PC-3 (cell line): ENCODE results near the gene OSBPL2. TPM values are rescaled to one million over a fixed set of nuclear protein-coding genes. Genes with fewer than 3 reads are reported as not detected.

ENCODE experiments used
- ATAC-seq: fragments of 200-7000 bp; cut with Tn5 transposase; 2 replicates; pipeline ENCODE4 v1.9.1; 2020; ENCODE audit warnings: mild to moderate bottlenecking, moderate library complexity
- BruUV-seq: library from RNA; stranded (reverse); fragments of 400-500 nt; replicated peaks from 2 replicates; lab custom pipeline; 2021; lab: Mats Ljungman, UMichigan
- CTCF ChIA-PET: fragments of 300-600 bp; sonication (Branson Sonifier 250); formaldehyde crosslinking; loops from one replicate; lab custom pipeline; 2022; ENCODE audit warnings: antibody characterized with exemption; lab: Charles Lee
- POLR2A ChIA-PET: fragments of 300-600 bp; sonication (Branson Sonifier 250); formaldehyde crosslinking; loops from one replicate; lab custom pipeline; 2022; ENCODE audit warnings: antibody characterized with exemption; ENCODE audit not compliant: unreplicated experiment; lab: Charles Lee
- DNase-seq: peaks from one replicate; pipeline ENCODE4 v3.0.0-alpha.2; 2015
- H2AFZ ChIP-seq: fragments of 300-600 bp; sonication (generic); 2 replicates; pipeline ENCODE4 v1.6.0; 2016; ENCODE audit warnings: antibody characterized with exemption, low read length
- H3F3A ChIP-seq: fragments of 300-600 bp; sonication (generic); one replicate; pipeline ENCODE4 v1.6.0; 2017; ENCODE audit warnings: antibody characterized with exemption, low read length, control low read depth, mild to moderate bottlenecking; ENCODE audit not compliant: unreplicated experiment
- H3K27ac ChIP-seq: fragments of 300-600 bp; sonication (generic); 2 replicates; pipeline ENCODE4 v1.5.1; 2016; ENCODE audit warnings: mild to moderate bottlenecking, low read length
- H3K27me3 ChIP-seq: fragments of 300-600 bp; sonication (generic); 2 replicates; pipeline ENCODE4 v1.6.1; 2016; ENCODE audit warnings: low read length, mixed read lengths
- H3K36me3 ChIP-seq: fragments of 300-600 bp; sonication (generic); 2 replicates; pipeline ENCODE4 v1.6.1; 2016; ENCODE audit warnings: low read depth, mixed run types, low read length, mixed read lengths
- H3K4me1 ChIP-seq: fragments of 300-600 bp; sonication (generic); 2 replicates; pipeline ENCODE4 v1.5.1; 2016; ENCODE audit warnings: low read length; ENCODE audit not compliant: insufficient read depth
- H3K4me2 ChIP-seq: fragments of 300-600 bp; sonication (generic); 2 replicates; pipeline ENCODE4 v1.6.0; 2016; ENCODE audit warnings: low read length
- H3K4me3 ChIP-seq: fragments of 300-600 bp; sonication (generic); 2 replicates; pipeline ENCODE4 v1.5.1; 2016; ENCODE audit warnings: mild to moderate bottlenecking, low read length, mixed read lengths
- H3K79me2 ChIP-seq: fragments of 300-600 bp; sonication (generic); 2 replicates; pipeline ENCODE4 v1.6.1; 2017; ENCODE audit warnings: low read length, mixed read lengths
- H3K9ac ChIP-seq: fragments of 300-600 bp; sonication (generic); 2 replicates; pipeline ENCODE4 v1.6.0; 2016; ENCODE audit warnings: mild to moderate bottlenecking, low read length
- H3K9me2 ChIP-seq: fragments of 300-600 bp; sonication (generic); replicated peaks from 2 replicates; pipeline ENCODE4 v1.6.1; 2016; ENCODE audit warnings: mixed run types, low read length, mixed read lengths
- H3K9me3 ChIP-seq: fragments of 300-600 bp; sonication (generic); 2 replicates; pipeline ENCODE4 v1.6.1; 2016; ENCODE audit warnings: low read length, mixed read lengths
- H4K20me1 ChIP-seq: fragments of 300-600 bp; sonication (generic); 2 replicates; pipeline ENCODE4 v1.6.1; 2016; ENCODE audit warnings: low read length, mixed read lengths
- EZH2 ChIP-seq: fragments of 300-600 bp; sonication (generic); IDR thresholded peaks from one replicate; pipeline ENCODE4 v1.6.1; 2017; ENCODE audit warnings: antibody characterized with exemption, mild to moderate bottlenecking, low read length; ENCODE audit not compliant: unreplicated experiment
- EZH2phosphoT487 ChIP-seq: fragments of 300-600 bp; sonication (generic); IDR thresholded peaks from 2 replicates; pipeline ENCODE4 v1.6.1; 2018; ENCODE audit warnings: mild to moderate bottlenecking, antibody characterized with exemption, low read length, borderline replicate concordance
- intact Hi-C: fragments of 100-400 bp; cut with micrococcal nuclease; formaldehyde crosslinking; loops from 2 replicates; pipeline ENCODE4 v1.9.0; 2023
- total RNA-seq: library from RNA; depleted of rRNA; stranded (reverse); fragments of >200 nt; gene quantifications from 2 replicates; pipeline ENCODE4 v1.2.3, GENCODE V29; 2014
- TF ChIP-seq, protein P1 (sequence below): fragments of 300-600 bp; sonication (generic); conservative IDR thresholded peaks from 2 replicates; pipeline ENCODE4 v1.5.1; 2017; ENCODE audit warnings: antibody characterized with exemption, low read depth, mild to moderate bottlenecking, low read length

OSBPL2 gene
- total RNA-seq, 1 experiment from 2014 or later, result 39.7 TPM

DNA sequence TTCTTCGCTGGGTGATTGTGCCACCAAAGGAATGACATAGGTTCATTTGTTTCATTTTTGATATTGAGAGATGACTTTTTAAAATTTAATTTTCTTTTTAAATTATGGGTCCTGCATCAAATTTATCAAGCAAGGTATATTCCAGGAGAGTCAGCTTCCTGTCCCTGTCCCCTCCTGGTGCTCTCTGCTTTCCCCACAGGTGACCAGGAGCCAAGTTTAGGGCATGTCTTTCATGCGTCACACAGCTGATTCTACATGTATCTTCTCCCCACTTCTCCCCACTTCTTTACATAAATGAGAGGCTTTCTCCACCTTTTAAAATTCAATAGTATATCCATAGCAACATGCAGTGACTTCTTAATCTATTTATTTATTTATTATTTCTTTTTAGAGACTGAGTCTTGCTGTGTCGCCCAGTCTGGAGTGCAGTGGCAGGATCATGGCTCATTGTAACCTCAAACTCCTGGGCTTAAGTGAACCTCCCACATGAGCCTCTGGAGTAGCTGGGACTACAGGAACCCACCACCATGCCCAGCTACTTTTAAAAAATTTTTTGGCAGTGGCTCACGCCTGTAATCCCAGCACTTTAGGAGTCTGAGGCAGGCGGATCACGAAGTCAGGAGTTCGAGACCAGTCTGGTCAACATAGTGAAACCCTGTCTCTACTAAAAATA is 30.0 kb downstream of the OSBPL2 start:
- Histone ChIP-seq H3K9me2 (no peaks in the 10 kb centered on the region), H3K27ac (no peak overlapping the region), H3K4me1 (no peaks in the 10 kb centered on the region), H3K4me2 (no peak overlapping the region), H3K4me3 (no peak overlapping the region), H3K36me3 (peaks cover 42% of the 10 kb centered on the region), H3K9me3 (no peaks in the 10 kb centered on the region), H3F3A (no peaks in the 10 kb centered on the region), H2AFZ (no peak overlapping the region), H3K79me2 (no peaks in the 10 kb centered on the region), H3K27me3 (no peaks in the 10 kb centered on the region), H4K20me1 (no peaks in the 10 kb centered on the region), H3K9ac (no peak overlapping the region)
- BruUV-seq, result no TSS peak
- no peak for ATAC-seq
- ChIA-PET CTCF (no interaction called here), POLR2A (no interaction called here)
- DNase-seq, result no peak
- TF ChIP-seq EZH2 (no peak), EZH2phosphoT487 (no peak)
- TF ChIP-seq, protein P1, sequence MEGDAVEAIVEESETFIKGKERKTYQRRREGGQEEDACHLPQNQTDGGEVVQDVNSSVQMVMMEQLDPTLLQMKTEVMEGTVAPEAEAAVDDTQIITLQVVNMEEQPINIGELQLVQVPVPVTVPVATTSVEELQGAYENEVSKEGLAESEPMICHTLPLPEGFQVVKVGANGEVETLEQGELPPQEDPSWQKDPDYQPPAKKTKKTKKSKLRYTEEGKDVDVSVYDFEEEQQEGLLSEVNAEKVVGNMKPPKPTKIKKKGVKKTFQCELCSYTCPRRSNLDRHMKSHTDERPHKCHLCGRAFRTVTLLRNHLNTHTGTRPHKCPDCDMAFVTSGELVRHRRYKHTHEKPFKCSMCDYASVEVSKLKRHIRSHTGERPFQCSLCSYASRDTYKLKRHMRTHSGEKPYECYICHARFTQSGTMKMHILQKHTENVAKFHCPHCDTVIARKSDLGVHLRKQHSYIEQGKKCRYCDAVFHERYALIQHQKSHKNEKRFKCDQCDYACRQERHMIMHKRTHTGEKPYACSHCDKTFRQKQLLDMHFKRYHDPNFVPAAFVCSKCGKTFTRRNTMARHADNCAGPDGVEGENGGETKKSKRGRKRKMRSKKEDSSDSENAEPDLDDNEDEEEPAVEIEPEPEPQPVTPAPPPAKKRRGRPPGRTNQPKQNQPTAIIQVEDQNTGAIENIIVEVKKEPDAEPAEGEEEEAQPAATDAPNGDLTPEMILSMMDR, result no peak
- intact Hi-C loops, result no loop called here

DNA sequence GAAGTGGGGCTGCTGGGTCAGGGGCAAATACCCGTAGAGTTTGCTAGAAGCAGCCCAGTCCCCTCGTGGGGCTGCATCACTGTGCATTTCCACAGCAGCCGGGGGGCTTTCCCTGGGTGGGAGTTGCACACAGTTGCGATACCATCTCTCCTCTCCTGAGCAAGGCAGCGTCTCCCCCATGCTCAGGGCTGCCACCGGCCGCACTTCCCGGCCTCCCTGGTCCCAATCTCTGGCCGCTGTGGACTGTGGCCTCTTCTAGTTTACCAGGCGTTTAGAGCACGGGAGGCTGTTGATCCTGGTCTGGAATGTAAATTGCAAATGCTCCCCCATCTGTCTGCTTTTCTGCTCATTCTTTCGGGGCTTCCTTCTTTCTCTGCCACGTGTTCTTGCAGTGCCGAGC is 31.1 kb downstream of the OSBPL2 start:
- H3K36me3 ChIP-seq, result peaks cover 38% of the 10 kb centered on the region
- POLR2A ChIA-PET, result no interaction called here
- H3K4me1 ChIP-seq, result no peaks in the 10 kb centered on the region
- H3F3A ChIP-seq, result no peaks in the 10 kb centered on the region
- ATAC-seq (no peak), DNase-seq (no peak)
- no peaks in the 10 kb centered on the region for H3K27me3 ChIP-seq
- no peak overlapping the region for H3K4me3 ChIP-seq
- H3K79me2 ChIP-seq, result no peaks in the 10 kb centered on the region
- TF ChIP-seq, protein P1, result no peak
- TF ChIP-seq EZH2phosphoT487 (no peak), EZH2 (no peak)
- H2AFZ ChIP-seq, result no peak overlapping the region
- H3K27ac ChIP-seq, result no peak overlapping the region
- H3K9me3 ChIP-seq, result no peaks in the 10 kb centered on the region
- no peak overlapping the region for H3K9ac ChIP-seq
- intact Hi-C loops, result no loop called here
- H3K9me2 ChIP-seq, result no peaks in the 10 kb centered on the region
- no peaks in the 10 kb centered on the region for H4K20me1 ChIP-seq
- BruUV-seq, result no TSS peak
- no peak overlapping the region for H3K4me2 ChIP-seq
- CTCF ChIA-PET, result no interaction called here

DNA sequence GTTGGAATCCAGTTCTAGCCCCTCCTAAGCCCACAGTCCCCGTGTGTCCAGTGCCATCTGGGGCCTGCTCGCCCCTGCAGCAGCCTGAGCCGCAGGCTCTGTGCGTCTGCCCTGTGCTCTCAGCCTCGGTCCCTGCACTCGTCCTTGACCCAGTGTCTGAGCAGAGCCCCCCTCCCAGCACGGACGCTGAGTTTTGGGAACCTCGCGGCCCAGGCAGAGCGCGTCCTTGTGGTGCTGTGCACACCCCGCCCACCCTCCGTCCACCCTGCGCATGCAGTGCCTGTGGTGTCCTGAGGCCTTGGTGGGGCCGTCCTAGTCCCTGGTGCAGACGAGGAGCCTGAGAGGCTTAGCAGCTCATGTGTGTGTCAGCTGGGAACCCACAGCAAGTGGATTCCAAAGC is 31.6 kb downstream of the OSBPL2 start:
- TF ChIP-seq EZH2 (no peak), EZH2phosphoT487 (no peak)
- TF ChIP-seq, protein P1, result no peak
- Histone ChIP-seq H2AFZ (no peak overlapping the region), H3K27ac (no peak overlapping the region), H3K27me3 (no peaks in the 10 kb centered on the region), H4K20me1 (no peaks in the 10 kb centered on the region), H3K4me2 (no peak overlapping the region), H3K36me3 (peaks cover 33% of the 10 kb centered on the region), H3K4me3 (no peak overlapping the region), H3K9ac (no peak overlapping the region), H3K79me2 (no peaks in the 10 kb centered on the region), H3K4me1 (no peaks in the 10 kb centered on the region), H3F3A (no peaks in the 10 kb centered on the region), H3K9me2 (no peaks in the 10 kb centered on the region), H3K9me3 (no peaks in the 10 kb centered on the region)
- ChIA-PET POLR2A (no interaction called here), CTCF (no interaction called here)
- BruUV-seq, result no TSS peak
- intact Hi-C loops, result no loop called here
- DNase-seq (no peak), ATAC-seq (no peak)
